22Rv1 (cell line): Measurements from ENCODE around the gene GIT2.

ENCODE experiments used
- ZFX ChIP-seq: fragments of 450-650 bp; IDR thresholded peaks from 2 replicates; pipeline ENCODE4 v1.6.1; 2017; ENCODE audit warnings: antibody characterized with exemption, borderline replicate concordance
- TF ChIP-seq, protein P1 (sequence below): fragments of 450-650 bp; IDR thresholded peaks from 2 replicates; pipeline ENCODE4 v1.5.1; 2017; ENCODE audit warnings: mild to moderate bottlenecking

DNA sequence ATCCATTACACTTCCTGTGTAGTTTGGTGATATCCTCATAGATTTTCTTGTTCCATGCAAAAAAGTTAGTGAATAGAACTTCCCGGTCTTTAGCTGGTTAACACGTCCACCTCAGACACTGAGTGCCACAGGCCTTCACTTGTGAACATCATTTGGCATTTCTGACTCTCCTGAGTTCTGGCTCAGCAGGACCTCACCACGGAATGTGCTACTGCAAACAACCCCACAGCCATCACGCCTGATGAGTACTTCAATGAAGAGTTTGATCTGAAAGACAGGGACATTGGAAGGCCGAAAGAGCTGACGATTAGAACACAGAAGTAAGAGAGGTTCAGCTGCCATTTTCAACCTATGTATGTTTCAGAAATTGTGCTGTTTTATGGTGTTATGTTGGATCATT is 32.2 kb upstream of the GIT2 start:
- TF ChIP-seq, protein P1, sequence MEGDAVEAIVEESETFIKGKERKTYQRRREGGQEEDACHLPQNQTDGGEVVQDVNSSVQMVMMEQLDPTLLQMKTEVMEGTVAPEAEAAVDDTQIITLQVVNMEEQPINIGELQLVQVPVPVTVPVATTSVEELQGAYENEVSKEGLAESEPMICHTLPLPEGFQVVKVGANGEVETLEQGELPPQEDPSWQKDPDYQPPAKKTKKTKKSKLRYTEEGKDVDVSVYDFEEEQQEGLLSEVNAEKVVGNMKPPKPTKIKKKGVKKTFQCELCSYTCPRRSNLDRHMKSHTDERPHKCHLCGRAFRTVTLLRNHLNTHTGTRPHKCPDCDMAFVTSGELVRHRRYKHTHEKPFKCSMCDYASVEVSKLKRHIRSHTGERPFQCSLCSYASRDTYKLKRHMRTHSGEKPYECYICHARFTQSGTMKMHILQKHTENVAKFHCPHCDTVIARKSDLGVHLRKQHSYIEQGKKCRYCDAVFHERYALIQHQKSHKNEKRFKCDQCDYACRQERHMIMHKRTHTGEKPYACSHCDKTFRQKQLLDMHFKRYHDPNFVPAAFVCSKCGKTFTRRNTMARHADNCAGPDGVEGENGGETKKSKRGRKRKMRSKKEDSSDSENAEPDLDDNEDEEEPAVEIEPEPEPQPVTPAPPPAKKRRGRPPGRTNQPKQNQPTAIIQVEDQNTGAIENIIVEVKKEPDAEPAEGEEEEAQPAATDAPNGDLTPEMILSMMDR, result no peak
- TF ChIP-seq ZFX, result no peak
